ENCODE results near the gene PRODH2.

DNA sequence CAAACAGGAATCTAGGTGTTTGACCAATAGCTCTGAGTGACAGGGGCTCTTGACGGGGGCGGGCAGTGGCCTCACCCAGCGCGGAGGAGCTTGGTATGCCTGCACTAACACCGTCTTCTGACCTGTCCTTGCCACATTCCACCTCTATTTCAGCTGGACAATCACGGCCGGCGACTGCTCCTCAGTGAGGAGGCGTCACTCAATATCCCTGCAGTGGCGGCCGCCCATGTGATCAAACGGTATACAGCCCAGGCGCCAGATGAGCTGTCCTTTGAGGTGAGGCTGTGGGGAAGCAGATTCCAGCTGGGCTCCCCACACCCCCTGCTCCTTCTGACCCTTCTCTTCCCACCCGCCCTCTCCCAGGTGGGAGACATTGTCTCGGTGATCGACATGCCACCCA is 32.6 kb downstream of the PRODH2 start:
- TF ChIP-seq EZH2 (IDR thresholded peaks at IDR 0.05; ENCODE audit: borderline replicate concordance, low read depth, low read length, severe bottlenecking) (no peak), POLR2AphosphoS5 (IDR thresholded peaks at IDR 0.05; ENCODE audit: insufficient read depth, low read depth, low read length) (no peak), POLR2A (IDR thresholded peaks at IDR 0.05; ENCODE audit: low read depth, low read length) (no peak), JUN (IDR thresholded peaks at IDR 0.05; ENCODE audit: borderline replicate concordance, insufficient read depth, insufficient read length, low read depth) (no peak), GATA2 (IDR thresholded peaks at IDR 0.05; ENCODE audit: insufficient read depth, insufficient read length, low read depth, low read length) (no peak), FOS (IDR thresholded peaks at IDR 0.05; ENCODE audit: borderline replicate concordance, insufficient read depth, low read length) (no peak)
- TF ChIP-seq, protein P1, sequence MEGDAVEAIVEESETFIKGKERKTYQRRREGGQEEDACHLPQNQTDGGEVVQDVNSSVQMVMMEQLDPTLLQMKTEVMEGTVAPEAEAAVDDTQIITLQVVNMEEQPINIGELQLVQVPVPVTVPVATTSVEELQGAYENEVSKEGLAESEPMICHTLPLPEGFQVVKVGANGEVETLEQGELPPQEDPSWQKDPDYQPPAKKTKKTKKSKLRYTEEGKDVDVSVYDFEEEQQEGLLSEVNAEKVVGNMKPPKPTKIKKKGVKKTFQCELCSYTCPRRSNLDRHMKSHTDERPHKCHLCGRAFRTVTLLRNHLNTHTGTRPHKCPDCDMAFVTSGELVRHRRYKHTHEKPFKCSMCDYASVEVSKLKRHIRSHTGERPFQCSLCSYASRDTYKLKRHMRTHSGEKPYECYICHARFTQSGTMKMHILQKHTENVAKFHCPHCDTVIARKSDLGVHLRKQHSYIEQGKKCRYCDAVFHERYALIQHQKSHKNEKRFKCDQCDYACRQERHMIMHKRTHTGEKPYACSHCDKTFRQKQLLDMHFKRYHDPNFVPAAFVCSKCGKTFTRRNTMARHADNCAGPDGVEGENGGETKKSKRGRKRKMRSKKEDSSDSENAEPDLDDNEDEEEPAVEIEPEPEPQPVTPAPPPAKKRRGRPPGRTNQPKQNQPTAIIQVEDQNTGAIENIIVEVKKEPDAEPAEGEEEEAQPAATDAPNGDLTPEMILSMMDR (IDR thresholded peaks at IDR 0.05; ENCODE audit: extremely low read depth in 1 of 2, insufficient read depth in 1 of 2, low read depth in 1 of 2, low read length in 2 of 2): no peak

All from endothelial cell of umbilical vein (primary cell).